ENCODE results near the gene MSI2.

MSI2 gene

GRCh38 chr17:57574040-57574513, 317.8 kb downstream of the MSI2 start:
- no peak for DNase-seq (ENCODE audit: low read depth in 3 of 3)

GRCh38 chr17:57576744-57577143, 320.4 kb downstream of the MSI2 start:
- no peak for DNase-seq (ENCODE audit: low read depth in 3 of 3)

- DNase-seq (ENCODE audit: low read depth in 3 of 3), result no peak
Observed at GRCh38 chr17:57577751-57578607, 321.7 kb downstream of the MSI2 start.

GRCh38 chr17:57578608-57579225, 322.4 kb downstream of the MSI2 start:
- DNase-seq (ENCODE audit: low read depth in 3 of 3), result no peak

- no peak for DNase-seq (ENCODE audit: low read depth in 3 of 3)
Observed at GRCh38 chr17:57579245-57579644, 322.9 kb downstream of the MSI2 start.

- no peak for DNase-seq (ENCODE audit: low read depth in 3 of 3)
Observed at GRCh38 chr17:57580055-57580739, 323.9 kb downstream of the MSI2 start.

GRCh38 chr17:57582881-57583756, 326.8 kb downstream of the MSI2 start:
- no peak for DNase-seq (ENCODE audit: low read depth in 3 of 3)

- no peak for DNase-seq (ENCODE audit: low read depth in 3 of 3)
Observed at GRCh38 chr17:57584050-57584551, 327.8 kb downstream of the MSI2 start.

GRCh38 chr17:57585341-57586195, 329.2 kb downstream of the MSI2 start:
- DNase-seq (ENCODE audit: low read depth in 3 of 3), result no peak

- no peak for DNase-seq (ENCODE audit: low read depth in 3 of 3)
Observed at GRCh38 chr17:57586196-57586740, 329.9 kb downstream of the MSI2 start.

GRCh38 chr17:57586742-57587141, 330.4 kb downstream of the MSI2 start:
- DNase-seq (ENCODE audit: low read depth in 3 of 3), result no peak

- no peak for DNase-seq (ENCODE audit: low read depth in 3 of 3)
Observed at GRCh38 chr17:57587193-57587969, 331.1 kb downstream of the MSI2 start.

GRCh38 chr17:57588086-57588485, 331.8 kb downstream of the MSI2 start:
- no peak for DNase-seq (ENCODE audit: low read depth in 3 of 3)

- no peak for DNase-seq (ENCODE audit: low read depth in 3 of 3)
Observed at GRCh38 chr17:57589151-57590034, 333.1 kb downstream of the MSI2 start.

- DNase-seq (ENCODE audit: low read depth in 3 of 3), result no peak
Observed at GRCh38 chr17:57593739-57594462, 337.6 kb downstream of the MSI2 start.

GRCh38 chr17:57594767-57595166, 338.4 kb downstream of the MSI2 start:
- no peak for DNase-seq (ENCODE audit: low read depth in 3 of 3)

- DNase-seq (ENCODE audit: low read depth in 3 of 3), result no peak
Observed at GRCh38 chr17:57595426-57595825, 339.1 kb downstream of the MSI2 start.
